Measurements from ENCODE around the gene TM4SF5.
"Not testable (repeated sequence)": the region's sequence is repeated elsewhere in the genome, so short reads cannot be mapped to it uniquely, and the experiment has no call there.

TM4SF5 gene

GRCh38 chr17:4790705-4791088 lies 19.0 kb downstream of the TM4SF5 start:
- no peak for DNase-seq

- DNase-seq = no peak
These were observed 23.5 kb downstream of the TM4SF5 start for GRCh38 chr17:4795168-4795567.

- peak; percentile 52 for DNase-seq
These were observed 24.9 kb downstream of the TM4SF5 start for GRCh38 chr17:4796552-4796920.

GRCh38 chr17:4800462-4801196 lies 28.9 kb downstream of the TM4SF5 start:
- no peak for DNase-seq

- DNase-seq = no peak
These were observed 30.5 kb downstream of the TM4SF5 start, which contains the start of gene C17orf114 for GRCh38 chr17:4802228-4802627. C17orf114 (minus strand) TSS chr17:4802328.

- no peak for DNase-seq
These were observed 34.7 kb downstream of the TM4SF5 start for GRCh38 chr17:4806456-4806776.

- peak; percentile 92 for DNase-seq
These were observed 35.3 kb downstream of the TM4SF5 start, which contains the start of gene PLD2 for GRCh38 chr17:4806777-4807604. PLD2 (plus strand) TSS chr17:4807152; CDS start chr17:4807773, 621 bp downstream.

GRCh38 chr17:4807605-4808377 lies 36.1 kb downstream of the TM4SF5 start:
- DNase-seq = no peak

- peak; percentile 59 for DNase-seq
These were observed 36.7 kb downstream of the TM4SF5 start for GRCh38 chr17:4808378-4808767.

- peak; percentile 38 for DNase-seq
These were observed 39.1 kb downstream of the TM4SF5 start for GRCh38 chr17:4810696-4811290.

GRCh38 chr17:4811471-4811870 lies 39.8 kb downstream of the TM4SF5 start:
- no peak for DNase-seq

GRCh38 chr17:4812690-4813089 lies 41.0 kb downstream of the TM4SF5 start:
- DNase-seq = no peak

- no peak for DNase-seq
These were observed 43.5 kb downstream of the TM4SF5 start for GRCh38 chr17:4815043-4815675.

- no peak for DNase-seq
These were observed 45.1 kb downstream of the TM4SF5 start for GRCh38 chr17:4816826-4817225.

- DNase-seq = no peak
These were observed 46.6 kb downstream of the TM4SF5 start for GRCh38 chr17:4818276-4818675.

GRCh38 chr17:4822835-4823234 lies 51.1 kb downstream of the TM4SF5 start:
- DNase-seq = no peak

- DNase-seq = no peak
These were observed 51.8 kb downstream of the TM4SF5 start for GRCh38 chr17:4823373-4824089.

- no peak for DNase-seq
These were observed 55.7 kb downstream of the TM4SF5 start for GRCh38 chr17:4827399-4827798.

GRCh38 chr17:4832829-4833177 lies 61.1 kb downstream of the TM4SF5 start:
- not testable (repeated sequence) for DNase-seq
